Spleen (tissue), 11 donors: ENCODE measurements around the gene ABCG1. TPM values are rescaled to one million over a fixed set of nuclear protein-coding genes. Genes with fewer than 3 reads are reported as not detected.

Experiments
- DNase-seq: peaks from one replicate; pipeline ENCODE4 v3.0.0-alpha.2; 2020
- H3K27ac ChIP-seq, 8 donors: fragments of 200-600 bp; sonication (generic) in 7 of 8; 1 replicate in 4 of 8; 2 replicates in 4 of 8; pipeline versions ENCODE4 v1.5.0 to v1.8.0; 2016 to 2021; ENCODE audit warnings: inconsistent platforms in 4 of 8, mild to moderate bottlenecking in 4 of 8, moderate library complexity in 1 of 8
- H3K27me3 ChIP-seq, 7 donors: fragments of 200-600 bp; sonication (generic) in 6 of 7; replicated peaks in 1 of 7; 1 replicate in 4 of 7; 2 replicates in 3 of 7; pipeline versions ENCODE4 v1.5.0 to v1.8.0; 2016 to 2021; ENCODE audit warnings: inconsistent platforms in 3 of 7, mild to moderate bottlenecking in 1 of 7
- H3K36me3 ChIP-seq, 6 donors: fragments of 200-600 bp; sonication (generic) in 5 of 6; 1 replicate in 4 of 6; 2 replicates in 2 of 6; pipeline versions ENCODE4 v1.5.0 to v1.8.0; 2016 to 2021; ENCODE audit warnings: inconsistent platforms in 2 of 6
- H3K4me1 ChIP-seq, 6 donors: fragments of 200-600 bp; sonication (generic) in 5 of 6; 1 replicate in 3 of 6; 2 replicates in 3 of 6; pipeline versions ENCODE4 v1.5.0 to v1.8.0; 2016 to 2021; ENCODE audit warnings: inconsistent platforms in 3 of 6
- H3K4me3 ChIP-seq, 8 donors: fragments of 200-600 bp; sonication (generic) in 7 of 8; 1 replicate in 4 of 8; 2 replicates in 4 of 8; pipeline versions ENCODE4 v1.5.0 to v1.8.0; 2016 to 2021; ENCODE audit warnings: inconsistent platforms in 4 of 8, mild to moderate bottlenecking in 4 of 8, moderate library complexity in 2 of 8
- H3K9me3 ChIP-seq, 8 donors: fragments of 200-600 bp; sonication (generic) in 7 of 8; 1 replicate in 4 of 8; 2 replicates in 4 of 8; pipeline versions ENCODE4 v1.5.0 to v1.8.0; 2016 to 2021; ENCODE audit warnings: inconsistent platforms in 4 of 8
- CTCF ChIP-seq, 11 experiments: fragments of 200-600 bp in 7 of 11; fragments of 450-650 bp in 4 of 11; sonication (generic) in 4 of 11; IDR thresholded peaks in 8 of 11; conservative IDR thresholded peaks in 3 of 11; 1 replicate in 7 of 11; 2 replicates in 4 of 11; pipeline versions ENCODE4 v1.4.0 to v1.8.0; 2016 to 2021; ENCODE audit warnings: antibody characterized with exemption in 11 of 11, inconsistent platforms in 4 of 11, mild to moderate bottlenecking in 1 of 11
- POLR2A ChIP-seq, 3 donors: fragments of 450-650 bp; IDR thresholded peaks; one replicate each; pipeline ENCODE4 v1.5.1; 2017; ENCODE audit warnings: antibody characterized with exemption in 3 of 3, mild to moderate bottlenecking in 1 of 3
- POLR2AphosphoS5 ChIP-seq, 3 donors: sonication (generic); formaldehyde crosslinking; IDR thresholded peaks; one replicate each; pipeline ENCODE4 v1.5.1; 2017; ENCODE audit warnings: antibody characterized with exemption in 3 of 3
- WGBS, 5 donors: extraction: QIAGEN DNeasy Blood & Tissue Kit in 3 of 5; methylation state at CpG; one replicate each; pipeline versions ENCODE4 v1.1.5 to v1.1.7; 2013 to 2018; 5-methylcytosine and 5-hydroxymethylcytosine counted together
- intact Hi-C: fragments of 100-400 bp; cut with DNase I; formaldehyde crosslinking; loops from one replicate; pipeline ENCODE4 v1.15.0; 2023; ENCODE audit warnings: low total_unique reads
- polyA plus RNA-seq, 3 donors: library from polyadenylated mRNA; stranded (reverse); fragments of 200-250 nt; gene quantifications; one replicate each; pipeline ENCODE4 v1.2.1, GENCODE V29; 2013
- total RNA-seq, 7 donors: library from RNA; depleted of rRNA in 3 of 7; stranded (reverse); fragments of >200 nt in 3 of 7; fragmentation: NEBNext Ultra II Directional in 4 of 7; extraction: Animal tissue kit (Norgen Biotek cat#: 25700) in 4 of 7; gene quantifications; one replicate each; pipeline versions ENCODE4 v1.1.0 to v1.2.1, GENCODE V29; 2016 to 2021
- donor health status: healthy with polysubstance abuse.
- donor health status: DM: no; HTN: no; CAD: no; lungs with moderate emphysema.
- donor health status: DM: no; HTN: no; CAD: no.
- donor health status: Bipolar disorder and iron deficiency.
- donor health status: healthy.
- donor health status: DM: no; HTN: no; CAD: no.
- donor health status: DM: yes; HTN: yes; CAD: no.

ABCG1 gene
- total and polyA plus RNA-seq, 10 donors, result 14.6 to 143 (median 96.7) TPM

GRCh38 chr21:42214921-42215320 is 4.0 kb upstream of the ABCG1 start:
- peak; percentile 62 for DNase-seq
- Histone ChIP-seq H3K9me3 (peaks cover 0 to 14% (median 9%) of the 10 kb centered on the region in 8 donors), H3K4me1 (peaks cover 5 to 26% (median 11%) of the 10 kb centered on the region in 6 donors), H3K27ac (no peak overlapping the region), H3K4me3 (no peak overlapping the region), H3K36me3 (no peaks in the 10 kb centered on the region), H3K27me3 (peaks cover 0 to 16% (median 5%) of the 10 kb centered on the region in 7 donors)
- intact Hi-C loops, result no loop called here
- WGBS, 5 donors, result 84 to 97% (median 88%) methylated on average over 5 of the region's 5 CpGs
- no peak for TF ChIP-seq POLR2AphosphoS5 (IDR thresholded peaks at IDR 0.05)
- no peak for TF ChIP-seq POLR2A (IDR thresholded peaks at IDR 0.05)
- no peak for TF ChIP-seq CTCF (IDR thresholded peaks at IDR 0.05 in 8 of 11, conservative IDR thresholded peaks at IDR 0.05 in 3 of 11)

- no peaks in the 10 kb centered on the region for H3K36me3 ChIP-seq
- H3K4me1 ChIP-seq, result peaks cover 12 to 35% (median 23%) of the 10 kb centered on the region in 6 donors
- peaks cover 0 to 23% (median 5%) of the 10 kb centered on the region in 7 donors for H3K27me3 ChIP-seq
- TF ChIP-seq POLR2AphosphoS5 (IDR thresholded peaks at IDR 0.05) (no peak), POLR2A (IDR thresholded peaks at IDR 0.05) (no peak), CTCF (IDR thresholded peaks at IDR 0.05 in 8 of 11, conservative IDR thresholded peaks at IDR 0.05 in 3 of 11) (no peak)
- DNase-seq, result no peak
- intact Hi-C loops, result no loop called here
- H3K27ac ChIP-seq, result no peak overlapping the region
- 89 to 97% (median 92%) methylated on average over 8 to 9 of the region's 9 CpGs for WGBS, 5 donors
- no peak overlapping the region for H3K4me3 ChIP-seq
- H3K9me3 ChIP-seq, result peaks cover 0 to 14% (median 9%) of the 10 kb centered on the region in 8 donors
Observed at GRCh38 chr21:42215942-42216725, 2.8 kb upstream of the ABCG1 start.

- Histone ChIP-seq H3K4me1 (peaks cover 15 to 43% (median 31%) of the 10 kb centered on the region in 6 donors), H3K36me3 (peaks cover 0 to 3% (median 0%) of the 10 kb centered on the region in 6 donors), H3K9me3 (peaks cover 0 to 14% (median 9%) of the 10 kb centered on the region in 8 donors), H3K4me3 (no peak overlapping the region), H3K27ac (no peak overlapping the region), H3K27me3 (peaks cover 0 to 23% (median 5%) of the 10 kb centered on the region in 7 donors)
- DNase-seq, result peak; percentile 63
- TF ChIP-seq POLR2AphosphoS5 (IDR thresholded peaks at IDR 0.05), result no peak
- no peak for TF ChIP-seq CTCF (IDR thresholded peaks at IDR 0.05 in 8 of 11, conservative IDR thresholded peaks at IDR 0.05 in 3 of 11)
- TF ChIP-seq POLR2A (IDR thresholded peaks at IDR 0.05), result no peak
- intact Hi-C loops, result no loop called here
- WGBS, 5 donors, result 92 to 96% (median 95%) methylated on average over 17 of the region's 17 CpGs
Observed at GRCh38 chr21:42216726-42217572, 2.0 kb upstream of the ABCG1 start.
